ENCODE measurements around the gene DDR2. TPM values are rescaled to one million over a fixed set of nuclear protein-coding genes. Genes with fewer than 3 reads are reported as not detected.

Gene DDR2
- total and polyA plus RNA-seq, 4 donors, result 2.3 to 55.7 (median 17.6) TPM

GRCh38 chr1:162699366-162699765 lies 67.1 kb downstream of the DDR2 start:
- Histone ChIP-seq H3K36me3 (ENCODE audit: control insufficient read depth in 4 of 4, insufficient read depth in 4 of 4, low read length in 4 of 4) (no peaks in the 10 kb centered on the region), H3K9ac (ENCODE audit: insufficient read depth in 1 of 2, low read length in 2 of 2) (no peak overlapping the region), H3K4me1 (ENCODE audit: control insufficient read depth in 5 of 5, insufficient read depth in 5 of 5, low read length in 5 of 5) (peaks cover 0 to 42% (median 30%) of the 10 kb centered on the region in 5 donors), H3K4me3 (no peak overlapping the region), H3K27ac (ENCODE audit: low read depth in 1 of 2, low read length in 1 of 2) (no peak overlapping the region), H3K27me3 (ENCODE audit: control insufficient read depth in 3 of 3, insufficient read depth in 3 of 3, low read length in 2 of 3) (no peaks in the 10 kb centered on the region), H3K9me3 (ENCODE audit: control insufficient read depth in 4 of 4, insufficient read depth in 3 of 4, low read length in 3 of 4) (no peaks in the 10 kb centered on the region)
- no peak for TF ChIP-seq CTCF (IDR thresholded peaks at IDR 0.05; ENCODE audit: control extremely low read depth, extremely low read depth)
- DNase-seq (no peak), ATAC-seq (ENCODE audit: insufficient read depth, low FRiP score) (no peak)
- 71 to 73% methylated on average over 3 of the region's 3 CpGs for WGBS, 2 donors

- ATAC-seq (ENCODE audit: insufficient read depth, low FRiP score) (no peak), DNase-seq (no peak)
- H3K36me3 ChIP-seq (ENCODE audit: control insufficient read depth in 4 of 4, insufficient read depth in 4 of 4, low read length in 4 of 4), result peaks cover 0 to 1% (median 0%) of the 10 kb centered on the region in 4 donors
- no peak for TF ChIP-seq CTCF (IDR thresholded peaks at IDR 0.05; ENCODE audit: control extremely low read depth, extremely low read depth)
- no peaks in the 10 kb centered on the region for H3K27me3 ChIP-seq (ENCODE audit: control insufficient read depth in 3 of 3, insufficient read depth in 3 of 3, low read length in 2 of 3)
- 96 to 100% methylated on average over 1 of the region's 1 CpG for WGBS, 2 donors
- no peak overlapping the region for H3K4me3 ChIP-seq
- H3K4me1 ChIP-seq (ENCODE audit: control insufficient read depth in 5 of 5, insufficient read depth in 5 of 5, low read length in 5 of 5), result peaks cover 0 to 42% (median 30%) of the 10 kb centered on the region in 5 donors
- H3K27ac ChIP-seq (ENCODE audit: low read depth in 1 of 2, low read length in 1 of 2), result no peak overlapping the region
- H3K9me3 ChIP-seq (ENCODE audit: control insufficient read depth in 4 of 4, insufficient read depth in 3 of 4, low read length in 3 of 4), result no peaks in the 10 kb centered on the region
- no peak overlapping the region for H3K9ac ChIP-seq (ENCODE audit: insufficient read depth in 1 of 2, low read length in 2 of 2)
These were observed 67.9 kb downstream of the DDR2 start for GRCh38 chr1:162700131-162700530.

GRCh38 chr1:162701286-162701685 lies 69.0 kb downstream of the DDR2 start:
- DNase-seq, result no peak
- Histone ChIP-seq H3K4me3 (no peak overlapping the region), H3K9ac (ENCODE audit: insufficient read depth in 1 of 2, low read length in 2 of 2) (no peak overlapping the region), H3K27me3 (ENCODE audit: control insufficient read depth in 3 of 3, insufficient read depth in 3 of 3, low read length in 2 of 3) (no peaks in the 10 kb centered on the region), H3K27ac (ENCODE audit: low read depth in 1 of 2, low read length in 1 of 2) (no peak overlapping the region), H3K36me3 (ENCODE audit: control insufficient read depth in 4 of 4, insufficient read depth in 4 of 4, low read length in 4 of 4) (peaks cover 0 to 11% (median 4%) of the 10 kb centered on the region in 4 donors), H3K4me1 (ENCODE audit: control insufficient read depth in 5 of 5, insufficient read depth in 5 of 5, low read length in 5 of 5) (peaks cover 0 to 34% (median 26%) of the 10 kb centered on the region in 5 donors), H3K9me3 (ENCODE audit: control insufficient read depth in 4 of 4, insufficient read depth in 3 of 4, low read length in 3 of 4) (no peaks in the 10 kb centered on the region)
- WGBS, 2 donors, result 96 to 97% methylated on average over 1 of the region's 1 CpG
- TF ChIP-seq CTCF (IDR thresholded peaks at IDR 0.05; ENCODE audit: control extremely low read depth, extremely low read depth), result no peak
- no peak for ATAC-seq (ENCODE audit: insufficient read depth, low FRiP score)

GRCh38 chr1:162702628-162703027 lies 70.4 kb downstream of the DDR2 start:
- Histone ChIP-seq H3K27me3 (ENCODE audit: control insufficient read depth in 3 of 3, insufficient read depth in 3 of 3, low read length in 2 of 3) (no peaks in the 10 kb centered on the region), H3K27ac (ENCODE audit: low read depth in 1 of 2, low read length in 1 of 2) (no peak overlapping the region), H3K36me3 (ENCODE audit: control insufficient read depth in 4 of 4, insufficient read depth in 4 of 4, low read length in 4 of 4) (peaks cover 0 to 17% (median 4%) of the 10 kb centered on the region in 4 donors), H3K9me3 (ENCODE audit: control insufficient read depth in 4 of 4, insufficient read depth in 3 of 4, low read length in 3 of 4) (no peaks in the 10 kb centered on the region), H3K9ac (ENCODE audit: insufficient read depth in 1 of 2, low read length in 2 of 2) (no peak overlapping the region), H3K4me3 (no peak overlapping the region), H3K4me1 (ENCODE audit: control insufficient read depth in 5 of 5, insufficient read depth in 5 of 5, low read length in 5 of 5) (peaks cover 0 to 24% (median 16%) of the 10 kb centered on the region in 5 donors)
- no peak for ATAC-seq (ENCODE audit: insufficient read depth, low FRiP score)
- DNase-seq, result no peak
- 83 to 88% methylated on average over 2 of the region's 2 CpGs for WGBS, 2 donors
- no peak for TF ChIP-seq CTCF (IDR thresholded peaks at IDR 0.05; ENCODE audit: control extremely low read depth, extremely low read depth)
